Right cardiac atrium (tissue), 5 donors: ENCODE data around the gene RAPGEFL1. TPM values are rescaled to one million over a fixed set of nuclear protein-coding genes. Genes with fewer than 3 reads are reported as not detected.
A peak's percentile ranks its signal among the peaks of the same experiment; 100 is the strongest.
"Not testable (repeated sequence)": the region's sequence is repeated elsewhere in the genome, so short reads cannot be mapped to it uniquely, and the experiment has no call there.

Experiments used
- ATAC-seq, 2 donors: fragments of 200-7000 bp; cut with Tn5 transposase; one replicate each; pipeline versions ENCODE4 v1.8.0 to v1.9.1; 2020; ENCODE audit warnings: moderate library complexity in 2 of 2, mild to moderate bottlenecking in 1 of 2
- DNase-seq, 3 donors: peaks; one replicate each; pipeline ENCODE4 v3.0.0-alpha.2; 2020
- H3K27ac ChIP-seq: one replicate; pipeline ENCODE4 v1.5.1; 2013; ENCODE audit warnings: mild to moderate bottlenecking, low read length, control low read depth, moderate library complexity
- H3K27me3 ChIP-seq: one replicate; pipeline ENCODE4 v1.6.1; 2013; ENCODE audit not compliant: control insufficient read depth, insufficient read depth
- H3K4me1 ChIP-seq: one replicate; pipeline ENCODE4 v1.6.1; 2013; ENCODE audit warnings: low read length; ENCODE audit not compliant: control insufficient read depth, insufficient read depth
- H3K4me3 ChIP-seq: one replicate; pipeline ENCODE4 v1.5.1; 2013; ENCODE audit warnings: low read length, control low read depth
- H3K9me3 ChIP-seq: one replicate; pipeline ENCODE4 v1.6.1; 2013; ENCODE audit warnings: low read length; ENCODE audit not compliant: control insufficient read depth
- WGBS: extraction: QIAGEN DNeasy Blood & Tissue Kit; methylation state at CpG from one replicate; pipeline ENCODE4 v1.1.7; 2013; 5-methylcytosine and 5-hydroxymethylcytosine counted together
- intact Hi-C, 4 donors: fragments of 100-400 bp; cut with DNase I; formaldehyde crosslinking; loops; one replicate each; pipeline versions ENCODE4 v1.11.0 to v1.14.0; 2022 to 2023
- polyA plus RNA-seq: library from polyadenylated mRNA; stranded (reverse); fragments of 200-250 nt; gene quantifications from one replicate; pipeline ENCODE4 v1.2.3, GENCODE V29; 2013
- total RNA-seq, 4 donors: library from RNA; stranded (reverse); fragmentation: NEBNext Ultra II Directional; extraction: Animal tissue kit (Norgen Biotek cat#: 25700); gene quantifications; one replicate each; pipeline ENCODE4 v1.2.1, GENCODE V29; 2021
- donor health status: healthy with polysubstance abuse.
- donor health status: DM: no; HTN: yes; CAD: no.
- donor health status: DM: no; HTN: no; CAD: no.
- donor health status: DM: no; HTN: yes; CAD: no; lungs with severe emphysema.
- donor health status: DM: yes; HTN: yes; CAD: no.

Gene RAPGEFL1
- total and polyA plus RNA-seq, 5 donors, result 2.7 to 5.6 (median 3.8) TPM

- Histone ChIP-seq H3K27me3 (no peaks in the 10 kb centered on the region), H3K9me3 (no peaks in the 10 kb centered on the region), H3K4me1 (no peaks in the 10 kb centered on the region), H3K27ac (no peak overlapping the region), H3K4me3 (no peak overlapping the region)
- 94% methylated on average over 6 of the region's 6 CpGs for WGBS
- ATAC-seq, result no peak
- intact Hi-C loops, result no loop called here
- no peak for DNase-seq
These were observed 11.4 kb downstream of the RAPGEFL1 start for GRCh38 chr17:40188694-40189093.

- Histone ChIP-seq H3K4me1 (no peaks in the 10 kb centered on the region), H3K4me3 (no peak overlapping the region), H3K9me3 (no peaks in the 10 kb centered on the region), H3K27me3 (no peaks in the 10 kb centered on the region), H3K27ac (no peak overlapping the region)
- 74% methylated on average over 15 of the region's 15 CpGs for WGBS
- intact Hi-C loops, result loop anchor here in 2 of 4 donors (10.0 kb wide), 1 partner anchor 176 kb away; the partner anchor contains the start of gene CSF3 (in 2 of the 2)
- DNase-seq (no peak), ATAC-seq (peak in 1 of 2 donors; percentile 6)
These were observed 13.1 kb downstream of the RAPGEFL1 start for GRCh38 chr17:40190197-40191021.

- intact Hi-C loops, result loop anchor here in 2 of 4 donors (10.0 kb wide), 1 partner anchor 177 kb away; the partner anchor contains the start of gene CSF3 (in 2 of the 2)
- 1% methylated on average over 60 of the region's 60 CpGs for WGBS
- H3K27ac ChIP-seq, result no peak overlapping the region
These were observed 14.3 kb downstream of the RAPGEFL1 start for GRCh38 chr17:40191237-40192208.

GRCh38 chr17:40192961-40193360 lies 15.7 kb downstream of the RAPGEFL1 start:
- Histone ChIP-seq H3K27me3 (no peaks in the 10 kb centered on the region), H3K4me1 (no peaks in the 10 kb centered on the region), H3K9me3 (no peaks in the 10 kb centered on the region), H3K4me3 (no peak overlapping the region), H3K27ac (no peak overlapping the region)
- DNase-seq (no peak), ATAC-seq (no peak)
- intact Hi-C loops, result loop anchor here in 2 of 4 donors (10.0 kb wide), 1 partner anchor 178 kb away; the partner anchor contains the start of gene CSF3 (in 2 of the 2)
- WGBS, result 100% methylated on average over 2 of the region's 2 CpGs

More at GRCh38 chr17:40191237-40192208, 14.3 kb downstream of the RAPGEFL1 start:
- Histone ChIP-seq H3K4me3 (peak overlapping the region; percentile 39), H3K4me1 (no peaks in the 10 kb centered on the region), H3K9me3 (no peaks in the 10 kb centered on the region), H3K27me3 (no peaks in the 10 kb centered on the region)
- peak; percentile 85 to 86 for ATAC-seq
- peak; percentile 76 to 92 (median 90) for DNase-seq

GRCh38 chr17:40194821-40195220 lies 17.6 kb downstream of the RAPGEFL1 start:
- ATAC-seq (no peak), DNase-seq (no peak)
- Histone ChIP-seq H3K4me1 (no peaks in the 10 kb centered on the region), H3K4me3 (no peak overlapping the region), H3K9me3 (no peaks in the 10 kb centered on the region), H3K27ac (no peak overlapping the region), H3K27me3 (no peaks in the 10 kb centered on the region)
- intact Hi-C loops, result loop anchor here in 2 of 4 donors (10.0 kb wide), 1 partner anchor 180 kb away; the partner anchor contains the start of gene CSF3 (in 2 of the 2)
- 60% methylated on average over 2 of the region's 2 CpGs for WGBS

- Histone ChIP-seq H3K4me1 (no peaks in the 10 kb centered on the region), H3K4me3 (no peak overlapping the region), H3K9me3 (no peaks in the 10 kb centered on the region), H3K27me3 (no peaks in the 10 kb centered on the region), H3K27ac (no peak overlapping the region)
- 75% methylated on average over 1 of the region's 1 CpG for WGBS
- intact Hi-C loops, result loop anchor here in 2 of 4 donors (10.0 kb wide), 1 partner anchor 183 kb away; the partner anchor contains the start of gene CSF3 (in 2 of the 2)
- no peak for DNase-seq
- ATAC-seq, result no peak
These were observed 20.3 kb downstream of the RAPGEFL1 start for GRCh38 chr17:40197550-40197949.

- intact Hi-C loops, result loop anchor here in 2 of 4 donors (10.0 kb wide), 1 partner anchor 183 kb away; the partner anchor contains the start of gene CSF3 (in 2 of the 2)
These were observed 20.7 kb downstream of the RAPGEFL1 start for GRCh38 chr17:40197965-40198456.

GRCh38 chr17:40198576-40198975 lies 21.3 kb downstream of the RAPGEFL1 start:
- 90% methylated on average over 5 of the region's 5 CpGs for WGBS
- DNase-seq, result no peak
- no peak for ATAC-seq

More at GRCh38 chr17:40197965-40198456, 20.7 kb downstream of the RAPGEFL1 start:
- WGBS, result 74% methylated on average over 8 of the region's 8 CpGs
- H3K4me3 ChIP-seq, H3K27ac ChIP-seq, H3K9me3 ChIP-seq, ATAC-seq, H3K27me3 ChIP-seq, DNase-seq, H3K4me1 ChIP-seq: not testable (repeated sequence)

GRCh38 chr17:40203131-40203530 lies 25.9 kb downstream of the RAPGEFL1 start:
- Histone ChIP-seq H3K4me3 (no peak overlapping the region), H3K27ac (no peak overlapping the region), H3K9me3 (no peaks in the 10 kb centered on the region), H3K4me1 (no peaks in the 10 kb centered on the region), H3K27me3 (no peaks in the 10 kb centered on the region)
- DNase-seq (no peak), ATAC-seq (peak; percentile 55 to 79)
- intact Hi-C loops, result loop anchor here in 3 of 4 donors (2.0 to 10.0 kb wide), 3 partner anchors 84 to 92 kb away; partner anchors contain the start of gene CDC6 (in 1 of the 3)
- 40% methylated on average over 4 of the region's 4 CpGs for WGBS

More at GRCh38 chr17:40198576-40198975, 21.3 kb downstream of the RAPGEFL1 start:
- intact Hi-C loops, result loop anchor here in 2 of 4 donors (10.0 kb wide), 1 partner anchor 184 kb away; the partner anchor contains the start of gene CSF3 (in 2 of the 2)
- H3K9me3 ChIP-seq, result no peaks in the 10 kb centered on the region
- no peaks in the 10 kb centered on the region for H3K4me1 ChIP-seq
- no peak overlapping the region for H3K4me3 ChIP-seq
- no peaks in the 10 kb centered on the region for H3K27me3 ChIP-seq
- no peak overlapping the region for H3K27ac ChIP-seq

GRCh38 chr17:40206193-40206592 lies 28.9 kb downstream of the RAPGEFL1 start:
- not testable (repeated sequence) for H3K4me3 ChIP-seq, H3K4me1 ChIP-seq, H3K9me3 ChIP-seq, DNase-seq, ATAC-seq, H3K27ac ChIP-seq, H3K27me3 ChIP-seq
- intact Hi-C loops, result loop anchor here in 1 of 4 donors (10.0 kb wide), 1 partner anchor 89 kb away; no protein-coding TSS in a partner anchor
- WGBS, result 83% methylated on average over 8 of the region's 8 CpGs
